Spleen (tissue), 7 donors: ENCODE data around the gene XYLT1.

Source experiments
- POLR2AphosphoS5 ChIP-seq, 3 donors: sonication (generic); formaldehyde crosslinking; IDR thresholded peaks; one replicate each; pipeline ENCODE4 v1.5.1; 2017; ENCODE audit warnings: antibody characterized with exemption in 3 of 3
- TF ChIP-seq, protein P1 (sequence below), 11 experiments: fragments of 200-600 bp in 7 of 11; fragments of 450-650 bp in 4 of 11; sonication (generic) in 4 of 11; IDR thresholded peaks in 8 of 11; conservative IDR thresholded peaks in 3 of 11; 1 replicate in 7 of 11; 2 replicates in 4 of 11; pipeline versions ENCODE4 v1.4.0 to v1.8.0; 2016 to 2021; ENCODE audit warnings: antibody characterized with exemption in 11 of 11, inconsistent platforms in 4 of 11, mild to moderate bottlenecking in 1 of 11
- donor health status: DM: no; HTN: no; CAD: no; lungs with moderate emphysema.
- donor health status: DM: no; HTN: no; CAD: no.
- donor health status: DM: no; HTN: no; CAD: no.

DNA sequence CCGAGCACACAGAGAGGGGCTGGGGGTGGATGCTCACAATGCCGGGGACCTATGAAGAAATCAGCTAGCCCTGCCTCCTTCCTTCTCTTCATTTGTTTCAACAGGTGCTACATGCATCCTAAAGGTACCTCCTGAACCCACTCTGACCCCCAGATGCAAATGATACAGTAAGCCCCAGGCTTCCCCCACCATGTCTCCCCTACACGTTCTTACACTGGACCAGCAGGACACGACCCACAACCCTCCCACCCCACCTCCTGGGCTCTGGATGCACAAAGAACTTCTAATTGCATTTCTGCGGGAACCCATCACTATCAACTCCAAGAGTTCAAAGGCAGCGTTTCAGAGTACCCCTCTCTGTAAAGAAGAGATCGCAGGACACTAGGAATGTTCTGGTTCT, 2.1 kb downstream of the XYLT1 start:
- TF ChIP-seq POLR2AphosphoS5 (IDR thresholded peaks at IDR 0.05), result no peak
- TF ChIP-seq, protein P1, sequence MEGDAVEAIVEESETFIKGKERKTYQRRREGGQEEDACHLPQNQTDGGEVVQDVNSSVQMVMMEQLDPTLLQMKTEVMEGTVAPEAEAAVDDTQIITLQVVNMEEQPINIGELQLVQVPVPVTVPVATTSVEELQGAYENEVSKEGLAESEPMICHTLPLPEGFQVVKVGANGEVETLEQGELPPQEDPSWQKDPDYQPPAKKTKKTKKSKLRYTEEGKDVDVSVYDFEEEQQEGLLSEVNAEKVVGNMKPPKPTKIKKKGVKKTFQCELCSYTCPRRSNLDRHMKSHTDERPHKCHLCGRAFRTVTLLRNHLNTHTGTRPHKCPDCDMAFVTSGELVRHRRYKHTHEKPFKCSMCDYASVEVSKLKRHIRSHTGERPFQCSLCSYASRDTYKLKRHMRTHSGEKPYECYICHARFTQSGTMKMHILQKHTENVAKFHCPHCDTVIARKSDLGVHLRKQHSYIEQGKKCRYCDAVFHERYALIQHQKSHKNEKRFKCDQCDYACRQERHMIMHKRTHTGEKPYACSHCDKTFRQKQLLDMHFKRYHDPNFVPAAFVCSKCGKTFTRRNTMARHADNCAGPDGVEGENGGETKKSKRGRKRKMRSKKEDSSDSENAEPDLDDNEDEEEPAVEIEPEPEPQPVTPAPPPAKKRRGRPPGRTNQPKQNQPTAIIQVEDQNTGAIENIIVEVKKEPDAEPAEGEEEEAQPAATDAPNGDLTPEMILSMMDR (IDR thresholded peaks at IDR 0.05 in 8 of 11, conservative IDR thresholded peaks at IDR 0.05 in 3 of 11), result no peak
